Measurements from ENCODE around the gene ASPHD2.
A peak's percentile ranks its signal among the peaks of the same experiment; 100 is the strongest.

ASPHD2 gene

DNA sequence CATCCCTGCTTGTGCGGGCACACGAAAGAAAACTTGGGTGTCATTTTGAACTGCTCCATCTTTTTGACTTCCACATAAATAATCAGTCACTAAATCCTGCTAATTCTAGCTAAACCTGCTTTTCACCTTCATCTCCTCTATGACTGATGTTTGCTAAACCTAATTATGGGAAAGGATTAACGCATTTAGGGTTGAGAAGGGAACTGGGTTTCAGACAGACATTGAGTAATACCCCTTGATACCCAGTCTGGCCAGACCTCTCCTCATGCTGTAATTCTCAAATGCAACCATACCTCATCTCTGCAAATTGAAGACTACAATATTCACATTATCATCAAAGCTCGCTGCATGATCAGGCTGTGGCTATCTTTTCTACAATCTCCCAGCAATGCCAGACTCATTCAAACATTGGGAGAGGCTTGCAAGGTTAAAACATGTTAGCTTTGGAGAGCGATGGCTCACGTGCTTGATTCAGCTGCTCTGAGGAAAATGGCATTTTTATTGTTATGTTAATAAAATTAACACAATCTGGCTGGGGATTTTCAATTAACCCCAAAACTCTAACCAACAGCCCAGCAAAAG lies 52.1 kb downstream of the ASPHD2 start:
- Histone ChIP-seq H3K9me3 (no peaks in the 10 kb centered on the region; the same call in 1 of the 2 replicates), H3K36me3 (replicated peaks) (peaks cover 37% of the 10 kb centered on the region), H3K27me3 (ENCODE audit: low read depth) (no peaks in the 10 kb centered on the region), H3K4me1 (peaks cover 48% of the 10 kb centered on the region), H3K4me3 (no peak overlapping the region)
- in situ Hi-C loops (cut with MboI; ENCODE audit: low sequenced_read_pairs) = no loop called here
- DNase-seq (ENCODE audit: low spot score in 2 of 2) = no peak

DNA sequence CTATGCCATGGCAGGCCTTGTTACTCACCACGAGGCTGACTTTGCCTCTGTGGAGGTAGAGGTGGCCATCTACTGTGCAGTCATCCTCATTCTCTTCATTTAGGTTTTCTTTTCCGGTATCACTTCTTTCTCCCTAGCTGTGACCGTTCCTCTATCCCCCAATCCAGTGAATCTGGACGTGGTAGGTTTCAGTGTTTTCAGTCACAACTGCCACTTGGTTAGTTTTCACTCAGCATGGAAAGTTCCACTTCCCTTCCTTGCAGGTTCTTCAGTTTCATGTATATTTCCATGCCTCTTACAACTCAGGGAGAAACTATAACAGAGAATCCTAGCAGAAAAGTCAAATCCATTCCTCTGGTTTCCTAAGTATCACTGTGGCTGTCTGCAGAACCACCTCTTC lies 52.6 kb downstream of the ASPHD2 start:
- DNase-seq (ENCODE audit: low spot score in 2 of 2) = no peak
- Histone ChIP-seq H3K36me3 (replicated peaks) (peaks cover 35% of the 10 kb centered on the region), H3K4me1 (peaks cover 48% of the 10 kb centered on the region), H3K9me3 (no peaks in the 10 kb centered on the region; the same call in 1 of the 2 replicates), H3K4me3 (no peak overlapping the region), H3K27me3 (ENCODE audit: low read depth) (no peaks in the 10 kb centered on the region)
- in situ Hi-C loops (cut with MboI; ENCODE audit: low sequenced_read_pairs) = no loop called here

DNA sequence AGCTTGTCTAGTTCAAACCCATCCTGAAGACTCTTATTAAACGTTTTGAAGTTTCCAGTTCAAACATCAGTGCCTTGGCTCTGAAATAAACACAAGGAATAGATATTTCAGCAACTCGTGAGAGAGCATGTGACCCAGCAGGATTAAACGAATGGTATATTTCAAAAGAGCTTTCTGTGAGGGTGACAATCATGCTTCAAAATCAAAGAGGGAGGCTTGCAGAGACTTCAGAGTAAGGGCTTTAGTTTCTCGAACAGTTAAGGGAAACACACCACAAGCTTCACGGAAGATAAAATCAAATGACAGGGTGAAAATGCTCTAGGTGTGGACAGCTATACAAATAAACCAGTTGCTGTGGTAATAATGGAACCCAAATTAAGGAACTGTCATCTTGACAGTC lies 53.1 kb downstream of the ASPHD2 start:
- no peak for DNase-seq (ENCODE audit: low spot score in 2 of 2)
- in situ Hi-C loops (cut with MboI; ENCODE audit: low sequenced_read_pairs) = no loop called here
- peaks cover 31% of the 10 kb centered on the region for H3K36me3 ChIP-seq (replicated peaks)

DNA sequence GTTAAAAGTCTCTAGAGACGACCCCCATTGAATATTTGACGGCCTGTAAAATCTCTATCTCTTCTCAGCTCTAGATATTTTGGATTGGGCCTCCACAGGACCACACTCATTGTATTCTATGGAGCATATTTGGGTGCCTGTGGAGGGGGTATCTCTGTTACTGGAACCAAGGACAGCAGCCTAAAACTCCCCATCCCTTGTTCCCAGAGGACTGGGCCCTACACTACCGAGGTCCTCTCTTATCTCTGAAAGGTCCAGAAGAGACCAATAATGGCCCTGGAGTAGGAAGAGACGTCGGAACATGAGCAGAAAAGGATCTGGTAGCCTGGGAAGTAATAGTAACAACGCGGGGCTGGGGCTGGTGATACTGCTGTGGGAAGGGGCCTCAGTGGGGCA lies 54.0 kb downstream of the ASPHD2 start:
- Histone ChIP-seq H3K4me3 (peak overlapping the region; percentile 98), H3K9me3 (no peaks in the 10 kb centered on the region), H3K36me3 (replicated peaks) (peaks cover 31% of the 10 kb centered on the region), H3K4me1 (peaks cover 48% of the 10 kb centered on the region), H3K27me3 (ENCODE audit: low read depth) (no peaks in the 10 kb centered on the region)
- in situ Hi-C loops (cut with MboI; ENCODE audit: low sequenced_read_pairs) = no loop called here
- no peak for DNase-seq (ENCODE audit: low spot score in 2 of 2)

More for the DNA sequence above, 53.1 kb downstream of the ASPHD2 start:
- H3K4me1 ChIP-seq = peaks cover 48% of the 10 kb centered on the region
- no peaks in the 10 kb centered on the region for H3K27me3 ChIP-seq (ENCODE audit: low read depth)
- H3K4me3 ChIP-seq = peak overlapping the region; percentile 98
- H3K9me3 ChIP-seq = no peaks in the 10 kb centered on the region; the same call in 1 of the 2 replicates

DNA sequence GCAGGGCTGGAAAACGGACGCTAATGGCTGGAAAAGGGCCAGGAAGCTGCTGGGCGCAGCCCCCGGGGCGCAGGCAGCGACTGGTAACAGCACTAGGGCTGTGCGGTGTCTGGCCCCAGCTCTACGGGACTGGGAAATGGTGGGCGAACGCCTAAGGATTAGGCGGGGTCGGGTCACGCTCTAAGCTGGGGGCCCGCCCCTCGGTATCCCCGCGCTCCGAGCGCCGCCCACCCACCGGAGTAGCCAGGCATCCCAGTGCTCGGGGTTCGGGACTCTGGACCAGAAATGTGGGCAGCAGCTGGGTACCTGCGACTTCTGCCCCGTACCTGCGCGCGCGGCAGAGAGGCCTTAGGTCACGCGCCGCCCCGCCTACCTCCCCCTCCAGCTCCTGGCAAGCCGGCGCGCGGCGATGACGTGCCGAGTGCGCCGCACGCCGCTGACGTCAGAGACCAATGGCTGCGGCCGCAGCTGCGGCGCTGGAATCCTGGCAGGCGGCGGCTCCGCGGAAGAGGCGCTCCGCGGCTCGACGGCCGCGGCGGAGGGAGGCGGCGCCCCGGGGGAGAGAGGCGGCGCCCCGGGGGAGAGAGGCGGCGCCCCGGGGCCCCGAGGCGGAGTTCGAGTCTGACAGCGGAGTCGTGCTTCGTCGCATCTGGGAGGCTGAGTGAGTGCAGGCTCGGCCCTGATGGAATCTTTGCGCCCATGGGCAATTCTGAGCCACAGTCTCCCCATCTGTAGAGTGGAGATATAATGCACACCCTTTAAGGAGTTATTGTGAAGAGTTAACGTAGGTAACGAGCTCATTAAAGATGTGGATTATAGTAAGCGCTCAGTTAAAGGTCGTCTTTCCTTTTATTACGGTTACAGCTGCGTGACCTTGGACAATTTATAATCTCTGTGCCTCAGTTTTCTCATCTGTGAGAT lies 54.6 kb downstream of the ASPHD2 start, which contains the start of the genes HPS4 and SRRD:
Gene HPS4 (minus strand): TSS at position 345 of the 921 bp plus-strand sequence. CDS start 2,021 bp downstream, outside the sequence.
Gene SRRD (plus strand): TSS at position 439 of the 921 bp plus-strand sequence. CDS start 14 bp downstream, at position 453.
- in situ Hi-C loops (cut with MboI; ENCODE audit: low sequenced_read_pairs) = no loop called here
- Histone ChIP-seq H3K4me3 (peak within 1 kb of the TSS; percentile 98), H3K27me3 (ENCODE audit: low read depth) (no peaks in the 10 kb centered on the region), H3K4me1 (peaks cover 48% of the 10 kb centered on the region), H3K9me3 (no peaks in the 10 kb centered on the region), H3K36me3 (replicated peaks) (peaks cover 37% of the 10 kb centered on the region)
- DNase-seq (ENCODE audit: low spot score in 2 of 2) = peak; percentile 81 to 91

DNA sequence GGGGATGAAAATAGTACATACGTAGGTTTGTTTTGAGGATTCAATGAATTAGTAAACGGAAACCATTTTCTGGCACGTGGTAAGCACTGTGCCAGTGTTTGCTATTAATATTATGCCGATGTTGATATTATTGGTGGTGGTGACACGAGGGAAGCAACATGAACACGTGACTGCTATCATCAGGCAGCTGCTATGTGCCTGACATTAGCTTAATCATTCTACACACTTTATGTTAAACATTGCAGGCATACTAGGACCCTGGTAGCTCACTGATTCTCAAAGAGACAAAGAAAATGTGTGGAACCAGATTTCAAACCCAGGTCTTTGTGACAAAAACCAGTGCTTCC lies 55.3 kb downstream of the ASPHD2 start:
- in situ Hi-C loops (cut with MboI; ENCODE audit: low sequenced_read_pairs) = no loop called here
- peaks cover 33% of the 10 kb centered on the region for H3K36me3 ChIP-seq (replicated peaks)
- H3K27me3 ChIP-seq (ENCODE audit: low read depth) = no peaks in the 10 kb centered on the region
- peaks cover 44% of the 10 kb centered on the region for H3K4me1 ChIP-seq
- H3K4me3 ChIP-seq = peak overlapping the region; percentile 98
- DNase-seq (ENCODE audit: low spot score in 2 of 2) = no peak
- H3K9me3 ChIP-seq = no peaks in the 10 kb centered on the region

DNA sequence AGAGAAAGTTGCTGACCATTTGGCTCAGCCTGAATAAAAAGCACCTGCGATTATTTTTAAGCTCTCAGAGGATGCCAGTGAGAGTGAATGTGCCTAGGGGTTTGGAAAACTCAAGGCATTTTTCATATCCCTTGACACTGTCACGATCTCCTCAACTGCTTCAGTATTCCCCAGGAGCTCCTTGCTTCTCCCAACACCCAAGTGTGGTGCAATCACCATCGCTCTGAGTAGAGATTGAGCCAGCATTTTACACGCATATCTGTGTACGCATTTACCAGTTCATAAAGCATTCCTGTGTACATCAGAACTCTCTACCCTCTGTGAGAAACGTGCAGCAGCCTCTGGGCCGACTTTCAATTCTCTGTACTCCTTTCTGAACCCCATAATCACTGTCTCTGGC lies 56.0 kb downstream of the ASPHD2 start:
- no peaks in the 10 kb centered on the region for H3K27me3 ChIP-seq (ENCODE audit: low read depth)
- no peaks in the 10 kb centered on the region for H3K9me3 ChIP-seq
- in situ Hi-C loops (cut with MboI; ENCODE audit: low sequenced_read_pairs) = no loop called here
- peaks cover 38% of the 10 kb centered on the region for H3K4me1 ChIP-seq
- no peak for DNase-seq (ENCODE audit: low spot score in 2 of 2)
- peak overlapping the region; percentile 98 for H3K4me3 ChIP-seq
- H3K36me3 ChIP-seq (replicated peaks) = peaks cover 38% of the 10 kb centered on the region

DNA sequence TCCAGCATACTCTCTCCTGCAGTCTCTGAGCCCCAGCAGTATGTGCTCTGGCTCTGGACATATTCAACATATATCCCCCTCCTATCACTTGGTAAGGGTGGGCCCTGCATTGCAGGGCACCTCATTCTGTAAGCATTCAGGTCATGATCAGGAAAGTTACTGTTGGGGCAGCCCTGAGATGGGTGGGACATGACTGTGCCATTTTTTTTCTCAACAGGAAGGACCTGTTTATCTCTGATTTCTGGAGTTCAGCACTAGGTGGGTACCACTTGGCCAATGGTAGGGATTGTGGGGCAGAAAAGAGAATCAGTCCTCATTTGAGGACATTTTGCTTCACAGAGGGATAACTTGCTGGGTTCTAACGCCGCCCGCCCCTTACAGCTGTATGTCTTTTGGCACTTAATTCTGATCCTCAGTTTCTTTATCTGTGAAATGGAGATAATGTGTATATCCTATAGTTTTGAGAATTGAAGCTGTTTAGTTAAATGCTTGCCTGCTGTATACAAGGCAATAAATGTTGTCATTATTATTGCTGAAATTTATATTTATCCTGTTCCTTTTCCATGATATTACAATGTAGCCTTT lies 56.8 kb downstream of the ASPHD2 start:
- Histone ChIP-seq H3K4me3 (no peak overlapping the region), H3K9me3 (no peaks in the 10 kb centered on the region), H3K36me3 (replicated peaks) (peaks cover 41% of the 10 kb centered on the region), H3K4me1 (peaks cover 31% of the 10 kb centered on the region), H3K27me3 (ENCODE audit: low read depth) (no peaks in the 10 kb centered on the region)
- DNase-seq (ENCODE audit: low spot score in 2 of 2) = no peak
- in situ Hi-C loops (cut with MboI; ENCODE audit: low sequenced_read_pairs) = no loop called here

DNA sequence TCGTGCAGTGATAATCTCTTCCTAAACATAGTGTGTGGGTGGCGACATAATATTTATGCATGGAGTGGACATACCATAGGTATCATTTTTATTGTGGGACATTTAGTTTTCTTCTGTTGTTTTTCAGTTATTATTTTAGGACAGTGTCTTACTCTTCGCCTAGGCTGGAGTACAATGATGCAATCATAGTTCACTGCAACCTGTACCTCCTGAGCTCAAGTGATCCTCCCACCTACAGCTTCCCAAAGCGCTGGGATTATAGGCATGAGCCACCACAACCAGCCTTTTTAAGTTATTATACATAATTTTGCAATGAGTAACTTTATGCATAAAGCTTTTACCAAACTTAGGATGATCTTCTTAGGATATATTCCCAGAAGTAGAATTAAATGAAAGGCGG lies 57.3 kb downstream of the ASPHD2 start:
- Histone ChIP-seq H3K36me3 (replicated peaks) (peaks cover 43% of the 10 kb centered on the region), H3K27me3 (ENCODE audit: low read depth) (no peaks in the 10 kb centered on the region), H3K9me3 (no peaks in the 10 kb centered on the region), H3K4me1 (peaks cover 26% of the 10 kb centered on the region), H3K4me3 (no peak overlapping the region)
- DNase-seq (ENCODE audit: low spot score in 2 of 2) = no peak
- in situ Hi-C loops (cut with MboI; ENCODE audit: low sequenced_read_pairs) = no loop called here

DNA sequence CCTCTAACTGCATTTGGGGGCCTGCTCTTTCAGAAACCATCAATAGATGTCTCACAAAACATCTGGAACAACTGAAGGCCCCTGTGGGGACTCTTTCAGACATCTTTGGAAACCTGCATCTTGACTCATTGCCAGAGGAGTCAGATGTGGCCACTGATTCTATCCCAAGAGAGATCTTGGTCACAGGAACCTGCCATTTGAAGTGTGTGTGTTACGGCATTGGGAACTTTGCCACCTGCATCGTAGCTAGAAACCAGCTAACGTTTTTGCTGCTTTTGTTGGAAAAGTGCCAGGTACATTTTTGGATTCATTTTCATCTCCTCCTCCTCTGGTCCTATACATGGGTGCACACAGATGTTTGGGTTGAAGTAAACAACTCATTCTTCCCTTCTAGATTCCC lies 58.9 kb downstream of the ASPHD2 start:
- H3K9me3 ChIP-seq = no peaks in the 10 kb centered on the region
- H3K4me1 ChIP-seq = peaks cover 10% of the 10 kb centered on the region
- in situ Hi-C loops (cut with MboI; ENCODE audit: low sequenced_read_pairs) = no loop called here
- H3K36me3 ChIP-seq (replicated peaks) = peaks cover 54% of the 10 kb centered on the region
- no peak for DNase-seq (ENCODE audit: low spot score in 2 of 2)
- no peaks in the 10 kb centered on the region for H3K27me3 ChIP-seq (ENCODE audit: low read depth)
- no peak overlapping the region for H3K4me3 ChIP-seq

DNA sequence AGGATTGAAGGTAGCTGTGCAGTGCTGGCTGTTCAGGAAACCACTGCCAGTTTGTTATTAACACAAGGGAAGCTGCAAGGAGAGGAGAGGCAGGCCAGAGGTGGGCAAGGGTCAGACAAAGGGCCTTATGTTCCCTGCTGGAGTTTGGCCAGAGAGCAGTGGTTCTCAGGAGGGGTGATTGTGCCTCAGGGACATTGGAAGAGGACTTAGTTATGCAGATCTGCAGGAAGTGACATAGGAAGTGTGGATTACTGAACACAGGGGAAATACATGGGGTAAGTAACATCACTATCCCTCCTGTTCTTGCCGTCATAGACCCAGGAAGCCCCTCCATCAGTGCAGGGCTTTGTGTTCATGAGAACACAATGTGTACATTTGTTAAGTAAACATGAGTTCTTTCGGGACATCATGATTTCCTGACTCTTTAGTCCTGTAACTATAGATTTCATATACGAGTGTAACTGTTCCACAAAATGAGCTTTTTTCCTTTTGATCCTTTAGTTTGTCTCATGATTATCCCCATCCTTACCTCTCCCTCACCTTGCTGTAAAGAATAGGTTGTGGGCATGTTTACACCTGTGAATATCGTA lies 60.5 kb downstream of the ASPHD2 start:
- Histone ChIP-seq H3K4me1 (peaks cover 7% of the 10 kb centered on the region), H3K36me3 (replicated peaks) (peaks cover 64% of the 10 kb centered on the region), H3K4me3 (no peak overlapping the region), H3K27me3 (ENCODE audit: low read depth) (no peaks in the 10 kb centered on the region), H3K9me3 (no peaks in the 10 kb centered on the region)
- in situ Hi-C loops (cut with MboI; ENCODE audit: low sequenced_read_pairs) = no loop called here
- no peak for DNase-seq (ENCODE audit: low spot score in 2 of 2)

DNA sequence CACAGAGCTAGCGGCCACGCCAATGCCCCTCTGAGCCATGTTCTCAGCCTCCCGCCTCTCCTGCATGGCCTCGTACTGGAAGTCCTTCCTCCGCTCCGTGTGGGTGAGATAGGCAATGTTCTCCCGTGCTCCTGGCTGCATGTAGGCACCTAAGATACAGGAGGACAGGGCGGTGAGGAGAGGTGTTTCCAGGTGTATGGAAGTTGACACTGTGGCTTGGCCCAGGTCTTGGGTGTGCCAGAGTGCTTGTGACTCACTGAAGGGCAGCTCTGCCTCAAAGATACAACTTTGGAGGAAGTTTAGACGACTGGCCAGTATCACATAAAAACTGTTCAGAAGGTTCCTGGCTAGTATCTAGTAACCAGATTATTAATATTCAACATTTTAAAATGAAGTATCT lies 63.2 kb downstream of the ASPHD2 start:
- in situ Hi-C loops (cut with MboI; ENCODE audit: low sequenced_read_pairs) = no loop called here
- Histone ChIP-seq H3K9me3 (no peaks in the 10 kb centered on the region), H3K4me3 (no peak overlapping the region), H3K4me1 (no peaks in the 10 kb centered on the region), H3K36me3 (replicated peaks) (peaks cover 81% of the 10 kb centered on the region), H3K27me3 (ENCODE audit: low read depth) (no peaks in the 10 kb centered on the region)
- DNase-seq (ENCODE audit: low spot score in 2 of 2) = no peak

DNA sequence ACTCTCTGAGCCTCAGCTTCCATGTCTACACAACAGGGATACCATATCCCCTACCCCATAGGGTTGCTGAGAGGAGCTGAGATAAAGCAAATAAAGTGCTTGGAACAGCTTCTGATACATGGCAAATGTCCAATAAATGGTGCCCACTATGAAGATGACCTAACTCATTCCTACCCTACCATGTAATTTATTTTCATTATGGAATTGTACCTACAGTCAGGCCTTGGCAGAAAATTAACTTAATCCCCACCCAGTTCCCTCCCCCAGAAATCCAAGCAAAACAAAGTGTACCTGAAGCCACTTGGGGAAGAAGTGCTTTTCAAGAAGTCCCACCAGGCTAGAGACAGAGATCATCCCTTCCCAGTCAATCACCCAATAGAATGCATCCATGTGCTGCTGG lies 65.4 kb downstream of the ASPHD2 start:
- in situ Hi-C loops (cut with MboI; ENCODE audit: low sequenced_read_pairs) = no loop called here
- no peak for DNase-seq (ENCODE audit: low spot score in 2 of 2)
- peaks cover 81% of the 10 kb centered on the region for H3K36me3 ChIP-seq (replicated peaks)

More for the DNA sequence above, 65.4 kb downstream of the ASPHD2 start:
- Histone ChIP-seq H3K4me3 (no peak overlapping the region), H3K4me1 (no peaks in the 10 kb centered on the region), H3K27me3 (ENCODE audit: low read depth) (no peaks in the 10 kb centered on the region), H3K9me3 (no peaks in the 10 kb centered on the region)
